HEK293 (cell line): ENCODE results near the gene SEMA4D.

Experiments
- CTCF ChIP-seq: fragments of 450-650 bp; formaldehyde crosslinking; IDR thresholded peaks from 2 replicates; pipeline ENCODE4 v1.5.1; 2016; ENCODE audit warnings: missing biosample characterization, missing genetic modification characterization
- KLF1 ChIP-seq: fragments of 450-650 bp; formaldehyde crosslinking; IDR thresholded peaks from 2 replicates; pipeline ENCODE4 v1.5.1; 2016; ENCODE audit warnings: missing biosample characterization, missing genetic modification characterization
- PBX3 ChIP-seq: sonication (generic); formaldehyde crosslinking; IDR thresholded peaks from 2 replicates; pipeline ENCODE4 v1.8.1; 2022; ENCODE audit warnings: mild to moderate bottlenecking, moderate library complexity, missing genetic modification reagents
- REPIN1 ChIP-seq: fragments of 450-650 bp; formaldehyde crosslinking; IDR thresholded peaks from 2 replicates; pipeline ENCODE4 v1.5.1; 2017; ENCODE audit warnings: missing biosample characterization, missing genetic modification characterization, low read depth
- REST ChIP-seq: fragments of 450-650 bp; formaldehyde crosslinking; IDR thresholded peaks from 2 replicates; pipeline ENCODE4 v1.5.1; 2016; ENCODE audit warnings: missing biosample characterization, missing genetic modification characterization
- SETDB1 ChIP-seq: IDR thresholded peaks from one replicate; pipeline ENCODE4 v1.6.1; 2017; ENCODE audit warnings: mild to moderate bottlenecking, low read length, moderate library complexity, mixed read lengths; ENCODE audit not compliant: insufficient read length
- ZBTB1 ChIP-seq: fragments of 450-650 bp; formaldehyde crosslinking; IDR thresholded peaks from 2 replicates; pipeline ENCODE4 v1.5.1; 2016; ENCODE audit warnings: missing biosample characterization, missing genetic modification characterization
- ZFP37 ChIP-seq: fragments of 450-650 bp; formaldehyde crosslinking; IDR thresholded peaks from 2 replicates; pipeline ENCODE4 v1.5.1; 2016; ENCODE audit warnings: missing biosample characterization, missing genetic modification characterization
- ZNF174 ChIP-seq: fragments of 450-650 bp; formaldehyde crosslinking; IDR thresholded peaks from 2 replicates; pipeline ENCODE4 v1.5.0; 2017; ENCODE audit warnings: missing biosample characterization, mild to moderate bottlenecking, missing genetic modification characterization
- ZNF175 ChIP-seq: fragments of 450-650 bp; formaldehyde crosslinking; IDR thresholded peaks from 2 replicates; pipeline ENCODE4 v1.5.1; 2016; ENCODE audit warnings: missing biosample characterization, missing genetic modification characterization
- ZNF214 ChIP-seq: fragments of 450-650 bp; formaldehyde crosslinking; IDR thresholded peaks from 2 replicates; pipeline ENCODE4 v1.5.1; 2017; ENCODE audit warnings: missing biosample characterization, mild to moderate bottlenecking, missing genetic modification characterization, borderline replicate concordance
- ZNF302 ChIP-seq: fragments of 450-650 bp; formaldehyde crosslinking; IDR thresholded peaks from 2 replicates; pipeline ENCODE4 v1.5.1; 2016; ENCODE audit warnings: missing biosample characterization, missing genetic modification characterization, low read depth
- ZNF350 ChIP-seq: fragments of 450-650 bp; formaldehyde crosslinking; IDR thresholded peaks from 2 replicates; pipeline ENCODE4 v1.5.0; 2017; ENCODE audit warnings: missing biosample characterization, mild to moderate bottlenecking, missing genetic modification characterization
- ZNF549 ChIP-seq: fragments of 450-650 bp; IDR thresholded peaks from 2 replicates; pipeline ENCODE4 v1.5.1; 2018; ENCODE audit warnings: missing biosample characterization, missing genetic modification characterization, mild to moderate bottlenecking, inconsistent platforms, moderate library complexity

- no peak for TF ChIP-seq CTCF (tag by site-specific recombination)
- TF ChIP-seq ZNF549 (tag by site-specific recombination): no peak
- TF ChIP-seq KLF1 (tag by site-specific recombination): no peak
- no peak for TF ChIP-seq ZNF214
- no peak for TF ChIP-seq ZNF174 (tag by site-specific recombination)
- TF ChIP-seq ZNF302 (tag by site-specific recombination): no peak
- no peak for TF ChIP-seq REPIN1
- TF ChIP-seq ZFP37: no peak
- TF ChIP-seq ZNF175 (tag by site-specific recombination): no peak
- TF ChIP-seq ZNF350 (tag by site-specific recombination): no peak
- no peak for TF ChIP-seq SETDB1
- no peak for TF ChIP-seq PBX3 (CRISPR knock-in tag)
- no peak for TF ChIP-seq REST (tag by site-specific recombination)
- no peak for TF ChIP-seq ZBTB1
Observed at GRCh38 chr9:89536600-89536999, 38.7 kb upstream of the SEMA4D start.
